CD4-positive, alpha-beta T cell treated with Interleukin-17A for 4 hours (primary cell): ENCODE data around the gene BEST2.

Experiments
- DNase-seq: peaks from one replicate; pipeline ENCODE4 v3.0.0-alpha.2; 2020; ENCODE audit warnings: mixed read lengths

The BEST2 gene

GRCh38 chr19:12802267-12803106 is 50.9 kb downstream of the BEST2 start:
- no peak for DNase-seq

- DNase-seq, result no peak
These were observed 52.5 kb downstream of the BEST2 start for GRCh38 chr19:12804051-12804450.

GRCh38 chr19:12806242-12807081 is 54.9 kb downstream of the BEST2 start, which contains the start of gene RNASEH2A:
Gene RNASEH2A (plus strand): TSS chr19:12806584. CDS start chr19:12806674, 90 bp downstream.
- peak; percentile 91 for DNase-seq
